Omental fat pad (tissue), 4 donors: ENCODE results near the gene FSD1L. TPM values are rescaled to one million over a fixed set of nuclear protein-coding genes. Genes with fewer than 3 reads are reported as not detected.

Experiments
- ATAC-seq: fragments of 150-250 bp; one replicate; pipeline ENCODE4 v1.9.1; 2016; ENCODE audit warnings: mild to moderate bottlenecking, moderate library complexity; ENCODE audit not compliant: low FRiP score
- DNase-seq: peaks from one replicate; pipeline ENCODE4 v3.0.0-alpha.2; 2019; ENCODE audit warnings: low spot score
- CTCF ChIP-seq, 3 donors: fragments of 450-650 bp; IDR thresholded peaks; one replicate each; pipeline ENCODE4 v1.5.1; 2016 to 2017; ENCODE audit warnings: antibody characterized with exemption in 3 of 3, mild to moderate bottlenecking in 3 of 3, moderate library complexity in 2 of 3
- total RNA-seq, 4 donors: library from RNA; depleted of rRNA; stranded (reverse); fragments of >200 nt; gene quantifications; one replicate each; pipeline ENCODE4 v1.1.0, GENCODE V29; 2016

Gene FSD1L
- total RNA-seq, 4 donors from 2014 or later: 2.9 to 9.5 (median 6.0) TPM

GRCh38 chr9:105435453-105435852 is 12.4 kb upstream of the FSD1L start:
- ATAC-seq (no peak), DNase-seq (no peak)
- TF ChIP-seq CTCF (IDR thresholded peaks at IDR 0.05): no peak

GRCh38 chr9:105436783-105437182 is 11.1 kb upstream of the FSD1L start:
- no peak for ATAC-seq
- no peak for DNase-seq
- TF ChIP-seq CTCF (IDR thresholded peaks at IDR 0.05): no peak

- no peak for DNase-seq
- no peak for ATAC-seq
- no peak for TF ChIP-seq CTCF (IDR thresholded peaks at IDR 0.05)
Observed at GRCh38 chr9:105437704-105438103, 10.1 kb upstream of the FSD1L start.

GRCh38 chr9:105438141-105438806 is 9.6 kb upstream of the FSD1L start:
- no peak for TF ChIP-seq CTCF (IDR thresholded peaks at IDR 0.05)
- ATAC-seq (no peak), DNase-seq (no peak)

GRCh38 chr9:105439428-105439827 is 8.4 kb upstream of the FSD1L start:
- ATAC-seq (no peak), DNase-seq (no peak)
- no peak for TF ChIP-seq CTCF (IDR thresholded peaks at IDR 0.05)

GRCh38 chr9:105441616-105442160 is 6.1 kb upstream of the FSD1L start:
- no peak for TF ChIP-seq CTCF (IDR thresholded peaks at IDR 0.05)
- ATAC-seq: no peak
- no peak for DNase-seq

- ATAC-seq (no peak), DNase-seq (no peak)
- TF ChIP-seq CTCF (IDR thresholded peaks at IDR 0.05): no peak
Observed at GRCh38 chr9:105443121-105443520, 4.7 kb upstream of the FSD1L start.
